Neural crest cell (in vitro differentiated cells): ENCODE results near the gene CDK15. TPM values are rescaled to one million over a fixed set of nuclear protein-coding genes. Genes with fewer than 3 reads are reported as not detected.

Source experiments
- DNase-seq: peaks from one replicate; pipeline ENCODE4 v3.0.0; 2021; ENCODE audit warnings: low read depth, mixed read lengths, low spot score
- H3K27ac Mint-ChIP-seq: one replicate; pipeline ENCODE4 v1.8.0; 2021; ENCODE audit warnings: mild to moderate bottlenecking, mixed read lengths; ENCODE audit not compliant: unreplicated experiment
- H3K27me3 Mint-ChIP-seq: 2 replicates; pipeline ENCODE4 v1.8.0; 2021; ENCODE audit warnings: low read depth, mild to moderate bottlenecking, mixed read lengths
- H3K36me3 Mint-ChIP-seq: 2 replicates; pipeline ENCODE4 v1.8.0; 2021; ENCODE audit warnings: low read depth, mild to moderate bottlenecking, mixed read lengths
- H3K4me1 Mint-ChIP-seq: 2 replicates; pipeline ENCODE4 v1.8.0; 2021; ENCODE audit warnings: mixed read lengths
- H3K4me3 Mint-ChIP-seq: one replicate; pipeline ENCODE4 v1.8.0; 2021; ENCODE audit warnings: mild to moderate bottlenecking, mixed read lengths
- H3K9me3 Mint-ChIP-seq: 2 replicates; pipeline ENCODE4 v1.8.0; 2021; ENCODE audit warnings: mixed read lengths
- total RNA-seq: library from RNA; stranded (reverse); gene quantifications from 2 replicates; pipeline ENCODE4 v1.2.1, GENCODE V29; 2021
- TF ChIP-seq, protein P1 (sequence below): fragments of 200-600 bp; sonication (generic); conservative IDR thresholded peaks from 2 replicates; pipeline ENCODE4 v1.5.0; 2021; ENCODE audit warnings: antibody characterized with exemption, mild to moderate bottlenecking

CDK15 gene
- total RNA-seq, 1 donor from 2014 or later: not detected

DNA sequence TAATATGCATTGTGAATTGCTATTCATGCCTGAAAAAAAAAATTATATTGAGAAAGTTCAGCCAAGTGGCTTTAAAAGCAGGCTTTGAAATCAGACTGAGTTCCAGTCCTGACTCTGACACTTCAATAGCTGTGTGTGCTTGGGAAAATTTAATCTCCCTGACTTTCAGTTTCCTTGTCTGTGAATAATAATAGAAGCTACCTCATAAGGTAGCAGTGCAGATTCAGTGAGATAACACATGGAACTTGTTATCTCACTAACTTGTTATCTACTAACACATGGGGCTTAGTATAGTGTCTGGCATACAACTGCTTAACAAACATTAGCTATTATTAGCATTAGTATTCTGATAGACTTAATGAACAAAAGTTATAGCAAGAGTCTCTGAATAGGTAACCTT lies 40.5 kb upstream of the CDK15 start:
- H3K36me3 Mint-ChIP-seq: peaks cover 7% of the 10 kb centered on the region
- no peaks in the 10 kb centered on the region for H3K4me1 Mint-ChIP-seq
- no peak overlapping the region for H3K4me3 Mint-ChIP-seq
- no peak overlapping the region for H3K27ac Mint-ChIP-seq
- no peaks in the 10 kb centered on the region for H3K9me3 Mint-ChIP-seq
- TF ChIP-seq, protein P1, sequence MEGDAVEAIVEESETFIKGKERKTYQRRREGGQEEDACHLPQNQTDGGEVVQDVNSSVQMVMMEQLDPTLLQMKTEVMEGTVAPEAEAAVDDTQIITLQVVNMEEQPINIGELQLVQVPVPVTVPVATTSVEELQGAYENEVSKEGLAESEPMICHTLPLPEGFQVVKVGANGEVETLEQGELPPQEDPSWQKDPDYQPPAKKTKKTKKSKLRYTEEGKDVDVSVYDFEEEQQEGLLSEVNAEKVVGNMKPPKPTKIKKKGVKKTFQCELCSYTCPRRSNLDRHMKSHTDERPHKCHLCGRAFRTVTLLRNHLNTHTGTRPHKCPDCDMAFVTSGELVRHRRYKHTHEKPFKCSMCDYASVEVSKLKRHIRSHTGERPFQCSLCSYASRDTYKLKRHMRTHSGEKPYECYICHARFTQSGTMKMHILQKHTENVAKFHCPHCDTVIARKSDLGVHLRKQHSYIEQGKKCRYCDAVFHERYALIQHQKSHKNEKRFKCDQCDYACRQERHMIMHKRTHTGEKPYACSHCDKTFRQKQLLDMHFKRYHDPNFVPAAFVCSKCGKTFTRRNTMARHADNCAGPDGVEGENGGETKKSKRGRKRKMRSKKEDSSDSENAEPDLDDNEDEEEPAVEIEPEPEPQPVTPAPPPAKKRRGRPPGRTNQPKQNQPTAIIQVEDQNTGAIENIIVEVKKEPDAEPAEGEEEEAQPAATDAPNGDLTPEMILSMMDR: no peak
- DNase-seq: no peak
- no peaks in the 10 kb centered on the region for H3K27me3 Mint-ChIP-seq

DNA sequence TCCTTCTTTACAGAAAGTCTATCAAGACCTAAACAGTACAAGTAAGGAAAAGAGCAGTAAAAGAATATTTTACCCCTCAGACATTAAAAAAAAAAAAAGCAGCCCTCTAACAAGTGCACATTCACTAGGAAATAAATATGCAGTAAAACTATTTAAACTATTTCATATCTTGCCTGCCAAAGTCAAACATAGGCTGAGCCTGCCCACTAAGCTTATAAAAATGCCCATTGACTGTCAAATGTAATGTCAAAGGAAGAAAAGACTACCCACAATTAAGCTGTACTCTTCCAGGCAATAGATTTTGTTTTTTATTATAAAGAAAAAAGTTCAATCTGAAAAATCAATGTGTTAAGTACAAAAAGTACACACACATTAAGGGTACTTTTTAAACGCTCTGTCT lies 37.4 kb upstream of the CDK15 start:
- H3K27ac Mint-ChIP-seq: no peak overlapping the region
- H3K36me3 Mint-ChIP-seq: peaks cover 7% of the 10 kb centered on the region
- H3K4me1 Mint-ChIP-seq: no peaks in the 10 kb centered on the region
- TF ChIP-seq, protein P1: no peak
- no peaks in the 10 kb centered on the region for H3K9me3 Mint-ChIP-seq
- H3K27me3 Mint-ChIP-seq: no peaks in the 10 kb centered on the region
- H3K4me3 Mint-ChIP-seq: no peak overlapping the region
- no peak for DNase-seq

DNA sequence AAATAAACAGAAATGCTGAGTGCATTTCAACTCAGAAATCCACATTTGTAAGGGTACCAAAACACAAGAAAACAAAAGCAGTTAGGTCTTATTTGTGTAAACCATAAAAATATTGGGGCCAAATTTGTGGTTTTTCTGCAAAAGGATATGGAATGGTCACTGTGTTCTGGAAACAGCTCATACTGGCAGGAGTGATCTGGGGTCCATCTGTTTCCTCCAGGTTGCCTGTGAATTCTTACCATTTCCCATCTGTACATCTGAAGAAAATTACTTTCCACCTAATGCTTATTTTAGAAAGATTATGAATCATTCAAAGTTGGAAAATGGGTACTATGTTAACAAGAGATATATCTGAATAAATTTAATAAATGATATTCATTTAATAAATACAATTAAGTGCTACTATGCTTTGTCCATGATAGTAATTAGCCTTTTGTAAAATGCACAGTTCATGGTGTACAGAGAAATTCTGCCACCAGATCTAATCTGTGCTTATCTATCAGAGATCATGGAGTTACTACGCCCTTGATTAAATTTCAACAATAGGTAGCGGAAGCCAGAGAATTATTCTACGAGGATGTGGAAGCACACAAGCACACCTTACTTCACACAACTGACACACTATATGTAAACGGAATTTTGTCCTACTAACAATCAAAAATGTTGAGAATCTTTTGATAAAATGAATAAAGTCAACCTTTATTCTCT lies 36.5 kb upstream of the CDK15 start:
- no peaks in the 10 kb centered on the region for H3K27me3 Mint-ChIP-seq

DNA sequence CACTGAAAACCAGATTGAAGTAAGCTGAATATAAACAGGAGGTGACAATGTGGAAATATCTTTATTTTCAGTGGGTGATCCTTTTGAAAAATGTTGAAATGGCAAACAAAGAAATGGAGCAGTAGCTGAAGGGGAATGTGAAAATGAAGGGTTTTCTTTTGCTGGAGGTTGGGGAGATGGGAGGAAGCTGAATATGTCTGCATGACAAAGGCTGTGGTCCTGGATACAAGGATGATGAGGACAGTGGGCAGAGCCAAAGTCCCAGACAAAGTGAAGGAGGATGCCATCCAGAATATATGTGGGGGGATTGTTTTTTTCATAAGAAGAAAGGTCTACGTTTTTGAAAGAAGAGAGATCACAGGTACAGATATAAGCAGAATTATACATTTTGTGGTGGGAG lies 32.3 kb upstream of the CDK15 start:
- DNase-seq: no peak
- H3K9me3 Mint-ChIP-seq: no peaks in the 10 kb centered on the region
- peaks cover 5% of the 10 kb centered on the region for H3K4me1 Mint-ChIP-seq
- TF ChIP-seq, protein P1: no peak
- H3K27me3 Mint-ChIP-seq: no peaks in the 10 kb centered on the region
- H3K27ac Mint-ChIP-seq: no peak overlapping the region
- no peaks in the 10 kb centered on the region for H3K36me3 Mint-ChIP-seq
- H3K4me3 Mint-ChIP-seq: no peak overlapping the region

More for the DNA sequence above, 36.5 kb upstream of the CDK15 start:
- Mint-ChIP-seq H3K27ac (no peak overlapping the region), H3K36me3 (peaks cover 7% of the 10 kb centered on the region), H3K9me3 (no peaks in the 10 kb centered on the region), H3K4me3 (no peak overlapping the region), H3K4me1 (no peaks in the 10 kb centered on the region)
- TF ChIP-seq, protein P1: no peak
- no peak for DNase-seq

DNA sequence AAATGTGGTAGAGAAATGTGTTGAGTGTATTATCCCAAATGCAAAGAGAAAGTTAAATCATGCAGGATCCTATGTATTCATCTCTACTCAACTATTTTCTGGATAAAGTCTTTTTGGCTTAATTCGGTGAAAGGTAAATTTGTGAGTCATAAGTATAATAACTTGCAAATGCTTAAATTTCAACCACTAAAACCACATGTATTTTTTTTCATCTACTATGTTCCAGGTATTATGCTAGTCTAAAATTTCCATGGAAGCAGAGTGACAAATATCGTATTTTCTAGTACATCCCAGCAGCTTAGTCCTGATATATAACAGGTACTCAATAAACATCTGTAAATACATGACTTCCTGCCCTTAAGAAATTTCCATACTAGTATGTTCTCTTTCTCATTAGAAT lies 31.8 kb upstream of the CDK15 start:
- Mint-ChIP-seq H3K27ac (no peak overlapping the region), H3K4me1 (peaks cover 8% of the 10 kb centered on the region), H3K36me3 (no peaks in the 10 kb centered on the region), H3K9me3 (no peaks in the 10 kb centered on the region), H3K27me3 (no peaks in the 10 kb centered on the region), H3K4me3 (no peak overlapping the region)
- DNase-seq: no peak
- TF ChIP-seq, protein P1: no peak
